RWPE1 (cell line): ENCODE data around the gene AOAH.

Source experiments
- CTCF ChIA-PET: fragments of 350-600 bp; sonication (Branson Sonifier 250); formaldehyde crosslinking; extraction: SDS; loops from one replicate; lab custom pipeline; 2021; lab: Yijun Ruan, JAX
- POLR2A ChIA-PET: fragments of 400-600 bp; formaldehyde crosslinking; extraction: SDS; loops from one replicate; lab custom pipeline; 2020; ENCODE audit warnings: antibody characterized with exemption; ENCODE audit not compliant: low non-redundant PET; lab: Yijun Ruan, JAX
- DNase-seq: peaks from one replicate; pipeline ENCODE4 v3.0.0; 2012; ENCODE audit warnings: low spot score
- H3K27ac ChIP-seq: fragments of 450-650 bp; 2 replicates; pipeline ENCODE4 v1.5.1; 2017
- TF ChIP-seq, protein P1 (sequence below): fragments of 450-650 bp; conservative IDR thresholded peaks from 2 replicates; pipeline ENCODE4 v1.5.1; 2017; ENCODE audit warnings: low read depth, mild to moderate bottlenecking

Gene AOAH

DNA sequence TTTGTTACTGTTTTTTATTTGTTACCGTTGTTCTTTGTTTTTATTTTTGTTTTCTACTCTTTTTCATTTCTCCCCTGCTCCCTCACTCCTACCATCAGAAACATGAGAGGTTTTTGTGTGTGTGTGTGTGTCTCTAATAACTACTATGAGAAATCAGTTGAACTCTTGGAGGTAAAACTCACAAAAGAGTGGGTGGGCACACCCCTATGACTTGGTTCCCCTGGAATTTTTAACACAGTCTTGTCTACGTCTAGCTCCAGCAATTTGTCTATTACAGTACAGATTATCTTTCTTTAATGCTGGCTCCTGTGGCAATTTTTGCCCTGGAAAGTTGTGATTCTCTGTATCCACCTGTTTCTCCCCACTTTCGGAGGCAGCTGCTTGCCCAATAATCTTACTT, 56.2 kb downstream of the AOAH start:
- no peak overlapping the region for H3K27ac ChIP-seq
- ChIA-PET POLR2A (no interaction called here), CTCF (interaction anchor here (1.6 kb wide), 1 partner anchor 191 kb away, joined by 3 read pairs; no protein-coding TSS in a partner anchor)
- TF ChIP-seq, protein P1, sequence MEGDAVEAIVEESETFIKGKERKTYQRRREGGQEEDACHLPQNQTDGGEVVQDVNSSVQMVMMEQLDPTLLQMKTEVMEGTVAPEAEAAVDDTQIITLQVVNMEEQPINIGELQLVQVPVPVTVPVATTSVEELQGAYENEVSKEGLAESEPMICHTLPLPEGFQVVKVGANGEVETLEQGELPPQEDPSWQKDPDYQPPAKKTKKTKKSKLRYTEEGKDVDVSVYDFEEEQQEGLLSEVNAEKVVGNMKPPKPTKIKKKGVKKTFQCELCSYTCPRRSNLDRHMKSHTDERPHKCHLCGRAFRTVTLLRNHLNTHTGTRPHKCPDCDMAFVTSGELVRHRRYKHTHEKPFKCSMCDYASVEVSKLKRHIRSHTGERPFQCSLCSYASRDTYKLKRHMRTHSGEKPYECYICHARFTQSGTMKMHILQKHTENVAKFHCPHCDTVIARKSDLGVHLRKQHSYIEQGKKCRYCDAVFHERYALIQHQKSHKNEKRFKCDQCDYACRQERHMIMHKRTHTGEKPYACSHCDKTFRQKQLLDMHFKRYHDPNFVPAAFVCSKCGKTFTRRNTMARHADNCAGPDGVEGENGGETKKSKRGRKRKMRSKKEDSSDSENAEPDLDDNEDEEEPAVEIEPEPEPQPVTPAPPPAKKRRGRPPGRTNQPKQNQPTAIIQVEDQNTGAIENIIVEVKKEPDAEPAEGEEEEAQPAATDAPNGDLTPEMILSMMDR: no peak
- no peak for DNase-seq

DNA sequence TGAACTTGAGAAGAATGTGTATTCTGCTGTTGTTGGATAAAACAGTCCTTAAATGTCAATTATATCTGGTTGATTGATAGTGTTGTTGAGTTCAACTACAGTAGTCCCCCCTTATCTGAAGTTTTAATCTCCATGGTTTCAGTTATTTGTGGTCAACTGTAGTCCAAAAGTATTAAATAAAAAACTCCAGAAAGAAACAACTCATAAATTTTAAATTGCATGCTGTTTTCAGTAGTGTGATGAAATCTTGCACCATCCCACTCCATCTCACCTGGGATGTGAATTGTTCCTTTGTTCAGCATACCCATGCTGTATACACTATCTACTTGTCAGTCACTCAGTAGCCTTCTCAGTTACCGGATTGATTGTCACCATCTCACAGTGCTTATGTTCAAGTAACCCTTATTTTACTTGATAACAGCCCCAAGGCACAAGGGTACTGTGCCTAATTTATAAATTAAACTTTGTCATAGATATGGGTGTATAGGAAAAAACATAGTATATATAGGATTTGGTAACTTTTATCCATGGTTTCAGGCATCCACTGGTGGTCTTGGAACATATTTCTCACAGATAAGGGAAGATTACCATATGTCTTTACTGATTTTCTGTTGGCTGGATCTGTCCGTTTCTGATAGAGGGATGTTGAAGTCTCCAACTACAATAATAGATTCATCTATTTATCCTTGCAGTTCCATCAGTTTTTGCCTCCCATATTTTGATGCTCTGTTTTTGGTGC, 57.1 kb downstream of the AOAH start:
- DNase-seq: no peak
- POLR2A ChIA-PET: no interaction called here
- CTCF ChIA-PET: no interaction called here
- no peak overlapping the region for H3K27ac ChIP-seq
- TF ChIP-seq, protein P1: no peak

DNA sequence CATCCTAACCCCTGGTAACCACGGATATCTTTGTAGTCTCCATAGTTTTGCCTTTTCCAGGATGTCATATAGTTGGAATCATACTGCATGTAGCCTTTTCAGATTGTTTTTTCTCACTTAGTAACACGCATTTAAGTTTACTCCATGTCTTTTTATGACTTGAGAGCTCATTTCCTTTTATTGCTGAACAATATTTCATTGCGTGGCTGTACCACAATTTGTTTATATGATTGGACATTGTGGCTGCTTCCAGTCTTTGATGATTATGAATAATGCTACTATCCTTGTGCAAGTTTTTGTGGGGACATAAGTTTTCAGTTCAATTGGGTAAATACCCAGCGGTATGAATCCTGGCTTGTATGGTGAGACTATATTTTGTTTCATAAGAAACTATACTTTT, 60.8 kb downstream of the AOAH start:
- no peak overlapping the region for H3K27ac ChIP-seq
- ChIA-PET CTCF (no interaction called here), POLR2A (no interaction called here)
- no peak for DNase-seq
- TF ChIP-seq, protein P1: no peak

DNA sequence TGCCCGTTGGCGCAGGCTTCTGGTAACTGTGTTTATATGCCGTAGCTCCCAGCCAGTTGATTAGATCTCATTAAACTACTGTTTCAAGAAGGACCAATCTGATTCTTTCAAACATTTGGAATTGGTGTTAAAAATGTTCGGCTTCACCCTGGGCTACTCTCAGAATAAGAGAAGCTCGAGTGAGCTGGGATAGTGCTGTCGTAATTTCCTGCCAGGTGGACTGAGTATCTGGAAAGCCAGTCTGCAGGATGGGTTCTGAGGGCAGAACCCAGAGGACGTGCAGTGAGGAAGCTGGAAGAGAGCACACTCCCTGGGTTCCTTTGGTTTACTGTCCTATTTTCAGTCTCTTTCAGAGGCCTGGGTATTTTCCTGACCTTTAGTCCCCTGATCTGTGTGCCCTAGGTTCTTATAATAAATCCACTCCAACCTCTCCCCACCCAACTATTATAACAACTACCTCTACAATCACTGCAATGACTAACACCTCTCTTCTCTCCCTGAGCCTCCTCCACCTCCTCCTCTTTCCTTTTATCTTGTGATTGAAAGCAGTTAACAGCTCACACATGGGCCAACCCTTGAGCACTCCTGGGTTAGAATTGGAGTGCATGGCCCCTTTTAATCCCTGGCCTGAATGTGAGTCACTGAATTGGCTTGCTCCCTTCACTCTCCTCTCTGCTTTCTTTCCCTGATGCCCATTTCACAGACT, 63.0 kb downstream of the AOAH start:
- peak; percentile 42 for DNase-seq
- TF ChIP-seq, protein P1: no peak
- H3K27ac ChIP-seq: no peak overlapping the region
- CTCF ChIA-PET: no interaction called here
- POLR2A ChIA-PET: no interaction called here

DNA sequence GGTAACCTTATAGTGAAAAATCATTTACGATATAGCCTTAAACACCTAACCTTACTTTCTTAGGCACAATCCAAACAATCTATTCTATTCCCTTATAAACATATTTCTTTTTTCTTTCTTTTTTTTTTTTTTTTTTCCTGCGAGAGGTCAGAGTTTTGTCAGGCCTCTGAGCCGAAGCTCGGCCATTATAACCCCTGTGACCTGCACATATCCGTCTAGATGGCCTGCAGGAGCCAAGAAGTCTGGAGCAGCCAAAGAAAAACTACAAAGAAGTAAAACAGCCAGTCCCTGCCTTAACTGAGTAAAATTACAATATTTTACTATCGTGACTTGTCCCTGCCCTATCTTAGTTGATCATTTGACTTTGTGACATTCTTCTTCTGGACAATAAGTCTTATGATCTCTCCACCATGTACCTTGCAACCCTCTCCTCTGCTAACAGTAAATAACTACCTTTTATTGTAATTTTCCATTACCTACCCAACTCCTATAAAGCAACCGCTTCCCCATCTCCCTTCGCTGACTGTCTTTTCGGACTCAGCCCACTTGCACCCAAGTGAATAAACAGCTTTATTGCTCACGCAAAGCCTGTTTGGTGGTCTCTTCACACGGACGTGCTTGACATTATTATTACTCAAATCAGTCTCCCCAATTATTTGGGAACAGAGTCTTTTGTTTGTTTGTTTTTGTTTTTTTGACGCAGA, 64.5 kb downstream of the AOAH start:
- ChIA-PET POLR2A (no interaction called here), CTCF (no interaction called here)
- no peak overlapping the region for H3K27ac ChIP-seq
- DNase-seq: no peak
- TF ChIP-seq, protein P1: no peak

DNA sequence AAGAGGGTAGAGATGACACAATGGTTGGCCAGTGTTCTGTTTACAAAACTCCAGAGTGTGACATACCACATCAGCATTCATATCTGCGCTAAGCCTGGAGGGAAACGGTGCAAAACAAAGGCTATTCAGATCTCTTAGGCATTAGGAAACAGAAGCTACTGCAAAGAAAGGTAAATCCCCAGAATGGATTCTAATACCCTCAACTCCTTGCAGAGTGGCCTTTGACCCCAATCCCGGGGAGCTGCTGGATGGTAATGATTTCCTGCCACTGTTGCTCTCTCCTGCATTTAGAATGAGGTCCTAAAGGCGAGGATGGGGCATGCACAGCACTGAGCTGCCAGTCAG, 65.2 kb downstream of the AOAH start:
- CTCF ChIA-PET: interaction anchor here (0.6 kb wide), 1 partner anchor 241 kb away, joined by 3 read pairs; no protein-coding TSS in a partner anchor
- DNase-seq: peak; percentile 46
- POLR2A ChIA-PET: no interaction called here
- H3K27ac ChIP-seq: no peak overlapping the region
- TF ChIP-seq, protein P1: no peak
